IMR-90 (cell line): ENCODE data around the gene CNPY1. TPM values are rescaled to one million over a fixed set of nuclear protein-coding genes. Genes with fewer than 3 reads are reported as not detected.

Source experiments
- ATAC-seq: fragments of 200-7000 bp; cut with Tn5 transposase; 2 replicates; pipeline ENCODE4 v1.9.1; 2020; ENCODE audit warnings: low read depth, mild to moderate bottlenecking, moderate library complexity
- BruUV-seq: library from RNA; stranded (reverse); fragments of 400-500 nt; replicated peaks from 2 replicates; lab custom pipeline; 2021; lab: Mats Ljungman, UMichigan
- CTCF ChIA-PET: fragments of 300-600 bp; formaldehyde crosslinking; extraction: SDS; loops from one replicate; lab custom pipeline; 2021; ENCODE audit warnings: antibody characterized with exemption; lab: Yijun Ruan, JAX
- POLR2A ChIA-PET: fragments of 300-600 bp; sonication (Branson Sonifier 250); formaldehyde crosslinking; loops from one replicate; lab custom pipeline; 2022; ENCODE audit warnings: antibody characterized with exemption; ENCODE audit not compliant: unreplicated experiment; lab: Charles Lee
- DNase-seq: peaks from one replicate; pipeline ENCODE4 v3.0.0; 2013
- H2AFZ ChIP-seq: replicated peaks from 2 replicates; pipeline ENCODE3; 2013; ENCODE audit warnings: low read length, mild to moderate bottlenecking; ENCODE audit not compliant: poor library complexity
- H2AK5ac ChIP-seq: 2 replicates; pipeline ENCODE4 v1.6.1; 2013; ENCODE audit warnings: low read depth, low read length, inconsistent platforms
- H2AK9ac ChIP-seq: replicated peaks from 2 replicates; pipeline ENCODE3; 2013; ENCODE audit warnings: mild to moderate bottlenecking, low read depth, low read length, moderate library complexity; ENCODE audit not compliant: poor library complexity
- H2BK120ac ChIP-seq: 2 replicates; pipeline ENCODE4 v1.6.1; 2013; ENCODE audit warnings: low read depth, low read length, inconsistent platforms
- H2BK15ac ChIP-seq: 3 replicates; pipeline ENCODE4 v1.6.1; 2013; ENCODE audit warnings: low read depth, low read length, inconsistent platforms
- H2BK20ac ChIP-seq: 2 replicates; pipeline ENCODE4 v1.6.1; 2013; ENCODE audit warnings: low read depth, mild to moderate bottlenecking, inconsistent platforms, low read length, moderate library complexity
- H2BK5ac ChIP-seq: 2 replicates; pipeline ENCODE4 v1.6.1; 2013; ENCODE audit warnings: mild to moderate bottlenecking, low read depth, low read length, inconsistent platforms; ENCODE audit not compliant: poor library complexity, severe bottlenecking
- H3K14ac ChIP-seq: replicated peaks from 2 replicates; pipeline ENCODE4 v1.6.1; 2013; ENCODE audit warnings: low read depth, low read length, inconsistent platforms
- H3K18ac ChIP-seq: 2 replicates; pipeline ENCODE4 v1.6.1; 2013; ENCODE audit warnings: low read depth, low read length, control low read depth
- H3K23ac ChIP-seq: 2 replicates; pipeline ENCODE4 v1.6.1; 2013; ENCODE audit warnings: low read depth, low read length, inconsistent platforms
- H3K27ac ChIP-seq: 2 replicates; pipeline ENCODE4 v1.5.1; 2013; ENCODE audit warnings: mild to moderate bottlenecking, control low read depth, low read length; ENCODE audit not compliant: insufficient read depth
- H3K27me3 ChIP-seq: 2 replicates; pipeline ENCODE4 v1.6.1; 2013; ENCODE audit warnings: low read length; ENCODE audit not compliant: control insufficient read depth, insufficient read depth
- H3K36me3 ChIP-seq: 2 replicates; pipeline ENCODE4 v1.6.1; 2013; ENCODE audit warnings: low read length, mixed read lengths; ENCODE audit not compliant: control insufficient read depth, insufficient read depth
- H3K4ac ChIP-seq: 2 replicates; pipeline ENCODE4 v1.6.1; 2013; ENCODE audit warnings: low read depth, low read length, inconsistent platforms
- H3K4me1 ChIP-seq: 2 replicates; pipeline ENCODE4 v1.6.1; 2013; ENCODE audit warnings: low read length, mixed read lengths; ENCODE audit not compliant: control insufficient read depth, insufficient read depth
- H3K4me2 ChIP-seq: 2 replicates; pipeline ENCODE4 v1.6.1; 2013; ENCODE audit warnings: low read depth, mild to moderate bottlenecking, control low read depth, low read length, moderate library complexity
- H3K4me3 ChIP-seq: 2 replicates; pipeline ENCODE4 v1.5.1; 2013; ENCODE audit warnings: low read depth, mild to moderate bottlenecking, control low read depth, low read length, moderate library complexity; ENCODE audit not compliant: insufficient read depth
- H3K56ac ChIP-seq: 2 replicates; pipeline ENCODE4 v1.6.1; 2013; ENCODE audit warnings: low read length, inconsistent platforms; ENCODE audit not compliant: insufficient read depth; ENCODE audit errors: extremely low read depth
- H3K79me1 ChIP-seq, 2 experiments: 2 replicates each; pipeline ENCODE4 v1.6.1; 2013; ENCODE audit warnings: low read length in 2 of 2, inconsistent platforms in 1 of 2, low read depth in 1 of 2
- H3K9ac ChIP-seq: 2 replicates; pipeline ENCODE4 v1.6.1; 2013; ENCODE audit warnings: low read depth, low read length, control low read depth
- H3K9me1 ChIP-seq: 2 replicates; pipeline ENCODE4 v1.6.1; 2013; ENCODE audit warnings: low read length, inconsistent platforms; ENCODE audit not compliant: insufficient read depth
- H3K9me3 ChIP-seq: 2 replicates; pipeline ENCODE4 v1.6.1; 2013; ENCODE audit warnings: low read length; ENCODE audit not compliant: control insufficient read depth, insufficient read depth
- H4K20me1 ChIP-seq: 2 replicates; pipeline ENCODE4 v1.6.1; 2013; ENCODE audit warnings: low read length, inconsistent platforms; ENCODE audit not compliant: insufficient read depth
- H4K5ac ChIP-seq: 2 replicates; pipeline ENCODE4 v1.6.1; 2013; ENCODE audit warnings: mild to moderate bottlenecking, low read depth, low read length, control low read depth
- H4K8ac ChIP-seq, 2 experiments: 2 replicates each; pipeline ENCODE4 v1.6.1; 2013; ENCODE audit warnings: low read depth in 2 of 2, low read length in 2 of 2, control low read depth in 1 of 2, inconsistent platforms in 1 of 2
- H4K91ac ChIP-seq: 2 replicates; pipeline ENCODE4 v1.6.1; 2013; ENCODE audit warnings: low read depth, low read length, inconsistent platforms; ENCODE audit not compliant: insufficient read depth
- BHLHE40 ChIP-seq: fragments of 150-350 bp; IDR thresholded peaks from 2 replicates; pipeline ENCODE4 v1.6.1; 2016; ENCODE audit warnings: mild to moderate bottlenecking, low read depth, low read length
- CEBPB ChIP-seq: IDR thresholded peaks from 2 replicates; pipeline ENCODE4 v1.6.1; 2012; ENCODE audit warnings: low read depth, low read length, improper control_type of control experiment
- CHD1 ChIP-seq: IDR thresholded peaks from 2 replicates; pipeline ENCODE4 v1.6.1; 2012; ENCODE audit warnings: low read depth, low read length, improper control_type of control experiment
- FOS ChIP-seq: fragments of 150-350 bp; IDR thresholded peaks from 2 replicates; pipeline ENCODE4 v1.6.1; 2016; ENCODE audit warnings: low read depth, low read length
- MAFK ChIP-seq: IDR thresholded peaks from 2 replicates; pipeline ENCODE4 v1.6.1; 2012; ENCODE audit warnings: low read depth, low read length, improper control_type of control experiment
- MAZ ChIP-seq: IDR thresholded peaks from 2 replicates; pipeline ENCODE4 v1.6.1; 2012; ENCODE audit warnings: low read depth, mild to moderate bottlenecking, low read length, improper control_type of control experiment, moderate library complexity, borderline replicate concordance
- MXI1 ChIP-seq: IDR thresholded peaks from 2 replicates; pipeline ENCODE4 v1.6.1; 2012; ENCODE audit warnings: low read depth, mild to moderate bottlenecking, low read length, moderate library complexity, borderline replicate concordance
- NFE2L2 ChIP-seq: fragments of 150-350 bp; IDR thresholded peaks from 2 replicates; pipeline ENCODE4 v1.6.1; 2016; ENCODE audit warnings: low read depth, mild to moderate bottlenecking, low read length
- RAD21 ChIP-seq: IDR thresholded peaks from 2 replicates; pipeline ENCODE4 v1.6.1; 2012; ENCODE audit warnings: low read length, improper control_type of control experiment
- RCOR1 ChIP-seq: IDR thresholded peaks from 2 replicates; pipeline ENCODE4 v1.6.1; 2012; ENCODE audit warnings: mild to moderate bottlenecking, low read length, improper control_type of control experiment; ENCODE audit not compliant: insufficient replicate concordance
- RFX5 ChIP-seq: IDR thresholded peaks from 2 replicates; pipeline ENCODE4 v1.8.0; 2012; ENCODE audit warnings: low read depth, mild to moderate bottlenecking, low read length, moderate library complexity
- SMC3 ChIP-seq: fragments of 150-350 bp; IDR thresholded peaks from 2 replicates; pipeline ENCODE4 v1.6.1; 2016; ENCODE audit warnings: low read depth, mild to moderate bottlenecking, antibody characterized with exemption, low read length, moderate library complexity
- WGBS, 2 experiments: methylation state at CpG; one replicate each; pipeline versions ENCODE4 v1.1.5 to v1.1.7; 2013; ENCODE audit warnings: missing lambda C conversion rate in 2 of 2; ENCODE audit not compliant: insufficient read length in 1 of 2; ENCODE audit errors: extremely low coverage in 2 of 2; 5-methylcytosine and 5-hydroxymethylcytosine counted together
- dilution Hi-C: fragments of 300-500 bp; cut with HindIII; formaldehyde crosslinking; loops from one replicate; pipeline ENCODE4 v1.14.3; 2018; ENCODE audit warnings: low sequenced_read_pairs; ENCODE audit not compliant: unreplicated experiment
- in situ Hi-C: fragments of 300-500 bp; cut with MboI; formaldehyde crosslinking; loops from 3 replicates; pipeline ENCODE4 v1.14.3; 2019; ENCODE audit warnings: low sequenced_read_pairs, inconsistent platforms, mixed read lengths
- intact Hi-C: fragments of 100-400 bp; cut with micrococcal nuclease; formaldehyde crosslinking; loops from 2 replicates; pipeline ENCODE4 v1.10.0; 2022
- polyA plus RNA-seq, 3 experiments: library from polyadenylated mRNA; depleted of rRNA; stranded (reverse); fragments of >200 nt; gene quantifications; 2 replicates each; pipeline ENCODE4 v1.2.3, GENCODE V29; 2012; ENCODE audit warnings: low replicate concordance in 1 of 3
- total RNA-seq: library from RNA; depleted of rRNA; stranded (reverse); fragments of >200 nt; gene quantifications from 2 replicates; pipeline ENCODE4 v1.2.3, GENCODE V29; 2012
- TF ChIP-seq, protein P1 (sequence below): conservative IDR thresholded peaks from 2 replicates; pipeline ENCODE4 v1.5.1; 2012; ENCODE audit warnings: mild to moderate bottlenecking, low read depth, low read length, improper control_type of control experiment
- TF ChIP-seq, protein P2 (sequence below): fragments of 150-350 bp; IDR thresholded peaks from 2 replicates; pipeline ENCODE4 v1.6.1; 2017; ENCODE audit warnings: mild to moderate bottlenecking, antibody characterized with exemption, low read length, low read depth

CNPY1 gene
- total and polyA plus RNA-seq, 2 of the 4 experiments (the other 2 are of a cell fraction): not detected

DNA sequence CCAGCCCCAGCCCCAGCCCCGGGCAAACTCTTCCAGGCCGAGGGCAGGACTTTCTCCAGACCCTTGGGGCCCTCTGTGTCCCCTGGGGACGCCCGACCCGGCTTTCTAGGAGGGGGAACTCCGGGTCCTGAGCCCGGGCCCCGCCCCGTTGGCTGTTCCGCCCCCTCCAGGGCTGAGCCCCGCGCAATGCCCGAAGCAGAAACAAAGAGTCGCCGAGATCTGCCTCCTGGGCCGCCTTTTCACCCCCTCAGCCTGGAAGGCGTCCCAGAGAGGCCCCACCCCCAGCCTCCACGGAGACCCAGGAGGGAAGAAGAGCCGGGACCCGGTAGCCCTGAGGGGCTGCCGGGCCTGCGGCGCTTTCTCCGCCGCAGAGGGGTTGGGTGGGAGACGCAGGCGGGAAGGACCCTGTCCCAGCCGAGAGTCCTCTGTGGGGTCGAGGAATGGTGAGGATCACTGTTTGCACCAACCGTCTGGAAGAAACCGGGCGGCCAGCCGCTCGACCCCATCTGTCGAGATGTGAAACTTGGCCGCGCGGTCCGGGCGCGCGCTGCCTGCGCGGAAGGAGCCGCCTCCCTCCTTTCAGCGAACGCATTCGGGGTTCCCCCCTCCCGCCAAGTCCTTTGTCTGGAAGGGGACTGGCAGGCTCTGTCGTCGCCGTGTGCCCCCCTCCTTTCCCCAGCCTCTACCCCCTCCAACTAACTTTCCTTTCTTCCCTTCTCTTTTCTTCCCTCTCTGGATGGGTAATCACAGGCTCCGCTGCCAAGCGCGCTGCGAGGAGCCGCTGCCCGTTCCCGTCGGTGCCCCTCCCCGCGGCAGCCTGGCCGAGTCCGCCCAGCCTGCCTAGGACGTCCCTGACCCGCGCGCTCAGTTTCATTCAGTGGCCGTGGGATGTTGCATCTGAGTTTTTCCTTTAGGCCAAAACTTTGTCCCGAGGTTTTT, 78.2 kb downstream of the CNPY1 start:
- H4K8ac ChIP-seq: no peak overlapping the region
- no peak overlapping the region for H3K9ac ChIP-seq
- H3K4me2 ChIP-seq: no peak overlapping the region; the same call in 1 of the 2 replicates
- ATAC-seq (peak; percentile 28; the same call in 1 of the 2 replicates), DNase-seq (no peak)
- H3K79me1 ChIP-seq: no peaks in the 10 kb centered on the region
- dilution Hi-C loops: no loop called here
- no peak overlapping the region for H3K4ac ChIP-seq
- H3K9me3 ChIP-seq: no peaks in the 10 kb centered on the region
- H2BK20ac ChIP-seq: no peak overlapping the region
- in situ Hi-C loops: no loop called here
- BruUV-seq: no TSS peak
- H3K18ac ChIP-seq: no peak overlapping the region
- ChIA-PET CTCF (no interaction called here), POLR2A (no interaction called here)
- H3K4me1 ChIP-seq: no peaks in the 10 kb centered on the region
- no peak overlapping the region for H2BK15ac ChIP-seq
- no peak overlapping the region for H2BK5ac ChIP-seq
- H3K23ac ChIP-seq: no peak overlapping the region
- H3K4me3 ChIP-seq: no peak overlapping the region
- H3K27ac ChIP-seq: no peak overlapping the region
- H2AK9ac ChIP-seq: no peak overlapping the region
- H2AFZ ChIP-seq: peak overlapping the region; percentile 63
- H3K9me1 ChIP-seq: no peaks in the 10 kb centered on the region
- no peak overlapping the region for H2AK5ac ChIP-seq
- intact Hi-C loops: no loop called here
- H4K20me1 ChIP-seq: no peaks in the 10 kb centered on the region
- H4K5ac ChIP-seq: no peak overlapping the region
- WGBS, 2 experiments: 1% methylated on average over 27 of the region's 70 CpGs; no CpG with 5 or more reads in 1 of the 2 experiments
- H2BK120ac ChIP-seq: no peak overlapping the region
- H3K27me3 ChIP-seq: peaks cover 87% of the 10 kb centered on the region
- no peak overlapping the region for H3K56ac ChIP-seq
- no peaks in the 10 kb centered on the region for H3K36me3 ChIP-seq
- no peak overlapping the region for H3K14ac ChIP-seq
- no peak overlapping the region for H4K91ac ChIP-seq
- TF ChIP-seq CEBPB: no peak
- TF ChIP-seq MAFK: no peak
- TF ChIP-seq, protein P1, sequence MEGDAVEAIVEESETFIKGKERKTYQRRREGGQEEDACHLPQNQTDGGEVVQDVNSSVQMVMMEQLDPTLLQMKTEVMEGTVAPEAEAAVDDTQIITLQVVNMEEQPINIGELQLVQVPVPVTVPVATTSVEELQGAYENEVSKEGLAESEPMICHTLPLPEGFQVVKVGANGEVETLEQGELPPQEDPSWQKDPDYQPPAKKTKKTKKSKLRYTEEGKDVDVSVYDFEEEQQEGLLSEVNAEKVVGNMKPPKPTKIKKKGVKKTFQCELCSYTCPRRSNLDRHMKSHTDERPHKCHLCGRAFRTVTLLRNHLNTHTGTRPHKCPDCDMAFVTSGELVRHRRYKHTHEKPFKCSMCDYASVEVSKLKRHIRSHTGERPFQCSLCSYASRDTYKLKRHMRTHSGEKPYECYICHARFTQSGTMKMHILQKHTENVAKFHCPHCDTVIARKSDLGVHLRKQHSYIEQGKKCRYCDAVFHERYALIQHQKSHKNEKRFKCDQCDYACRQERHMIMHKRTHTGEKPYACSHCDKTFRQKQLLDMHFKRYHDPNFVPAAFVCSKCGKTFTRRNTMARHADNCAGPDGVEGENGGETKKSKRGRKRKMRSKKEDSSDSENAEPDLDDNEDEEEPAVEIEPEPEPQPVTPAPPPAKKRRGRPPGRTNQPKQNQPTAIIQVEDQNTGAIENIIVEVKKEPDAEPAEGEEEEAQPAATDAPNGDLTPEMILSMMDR: no peak
- TF ChIP-seq MAZ: no peak
- TF ChIP-seq BHLHE40: no peak
- TF ChIP-seq RAD21: no peak
- TF ChIP-seq FOS: no peak
- no peak for TF ChIP-seq SMC3
- no peak for TF ChIP-seq NFE2L2
- TF ChIP-seq, protein P2, sequence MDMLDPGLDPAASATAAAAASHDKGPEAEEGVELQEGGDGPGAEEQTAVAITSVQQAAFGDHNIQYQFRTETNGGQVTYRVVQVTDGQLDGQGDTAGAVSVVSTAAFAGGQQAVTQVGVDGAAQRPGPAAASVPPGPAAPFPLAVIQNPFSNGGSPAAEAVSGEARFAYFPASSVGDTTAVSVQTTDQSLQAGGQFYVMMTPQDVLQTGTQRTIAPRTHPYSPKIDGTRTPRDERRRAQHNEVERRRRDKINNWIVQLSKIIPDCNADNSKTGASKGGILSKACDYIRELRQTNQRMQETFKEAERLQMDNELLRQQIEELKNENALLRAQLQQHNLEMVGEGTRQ: no peak
- TF ChIP-seq RCOR1: no peak
- no peak for TF ChIP-seq RFX5
- TF ChIP-seq MXI1: no peak
- no peak for TF ChIP-seq CHD1
